Measurements from ENCODE around the gene DEFB132. TPM values are rescaled to one million over a fixed set of nuclear protein-coding genes. Genes with fewer than 3 reads are reported as not detected.

DEFB132 gene
- total and polyA plus RNA-seq, 2 of the 8 experiments (the other 6 are each of a cell fraction or from before 2014, with no cell fraction given) = not detected

GRCh38 chr20:297925-298775 is 40.6 kb downstream of the DEFB132 start:
- FAIRE-seq (no peak), DNase-seq (ENCODE audit: low read depth in 1 of 2, low spot score in 2 of 2) (peak in 1 of 2 experiments; percentile 65)
- peaks cover 6 to 11% of the 10 kb centered on the region in 2 experiments for H4K20me1 ChIP-seq (replicated peaks in 1 of 2; ENCODE audit: control insufficient read depth in 1 of 2, insufficient read depth in 2 of 2, low read length in 2 of 2)
- peaks cover 14 to 30% (median 18%) of the 10 kb centered on the region in 4 experiments for H3K4me1 ChIP-seq (replicated peaks in 1 of 4; ENCODE audit: control insufficient read depth in 3 of 4, insufficient read depth in 4 of 4, low read length in 3 of 4)
- peaks cover 3% of the 10 kb centered on the region; the same call in 1 of the 2 replicates for H3K79me1 ChIP-seq (ENCODE audit: low read depth, low read length)
- no peaks in the 10 kb centered on the region for H3K36me3 ChIP-seq (ENCODE audit: control insufficient read depth in 2 of 4, insufficient read depth in 4 of 4, low read length in 3 of 4)
- peak overlapping the region; percentile 49 for H2BK120ac ChIP-seq (replicated peaks; ENCODE audit: low read depth, low read length)
- H3K18ac ChIP-seq (ENCODE audit: extremely low read depth, low read length) = peak overlapping the region; percentile 19
- H3K56ac ChIP-seq (replicated peaks; ENCODE audit: insufficient read length, low read depth, low read length) = peak overlapping the region; percentile 71
- H3K9me3 ChIP-seq (ENCODE audit: insufficient read depth in 2 of 2, low read depth in 1 of 2, low read length in 1 of 2) = no peaks in the 10 kb centered on the region; a peak in 1 of 4 replicates
- WGBS, 2 experiments (ENCODE audit: extremely low coverage in 1 of 2, insufficient coverage in 1 of 2, insufficient read length in 1 of 2, insufficient replicate concordance in 2 of 2, low coverage in 1 of 2, low lambda C conversion rate in 2 of 2, missing lambda C conversion rate in 1 of 2) = 1% methylated on average over 58 of the region's 75 CpGs; no CpG with 5 or more reads in 1 of the 2 experiments
- peak overlapping the region; percentile 78 to 95 (median 92) for H3K9ac ChIP-seq (replicated peaks in 1 of 4; ENCODE audit: extremely low read depth in 1 of 4, low read depth in 3 of 4, low read length in 3 of 4)
- no peak overlapping the region for H3K14ac ChIP-seq (ENCODE audit: insufficient read length)
- peak overlapping the region; percentile 90 for H3K27ac ChIP-seq (ENCODE audit: low read depth, low read length)
- ChIA-PET POLR2A (ENCODE audit: partially characterized antibody) (interaction anchor here (1.0 to 9.4 kb wide), 7 partner anchors 12 to 1531 kb away, joined by 3 to 85 read pairs (median 5); partner anchors contain the start of gene NRSN2), CTCF (ENCODE audit: partially characterized antibody) (interaction anchor here (3.4 to 7.8 kb wide), 5 partner anchors 12 to 32 kb away, joined by 17 to 36 read pairs (median 26); partner anchors contain the start of gene SOX12)
- H3K79me2 ChIP-seq (ENCODE audit: control insufficient read depth in 1 of 2, insufficient read depth in 2 of 2, low read length in 2 of 2) = peaks cover 11 to 35% of the 10 kb centered on the region in 2 experiments; a peak in 3 of 4 replicates
- peak overlapping the region; percentile 95 for H4K8ac ChIP-seq (ENCODE audit: extremely low read depth, insufficient read depth, low read length)
- H4K5ac ChIP-seq (ENCODE audit: insufficient read length, low read depth, low read length) = peak overlapping the region; percentile 17
- H2BK5ac ChIP-seq (ENCODE audit: low read depth, low read length) = peak overlapping the region; percentile 53
- peak overlapping the region; percentile 65; the same call in 1 of the 2 replicates for H2BK15ac ChIP-seq (ENCODE audit: low read length)
- peak overlapping the region; percentile 69; the same call in 1 of the 2 replicates for H2BK12ac ChIP-seq (ENCODE audit: low read depth, low read length)
- H3K4ac ChIP-seq (replicated peaks; ENCODE audit: insufficient read length, low read depth, low read length) = peak overlapping the region; percentile 63
- peak overlapping the region; percentile 81 to 94 for H3K4me2 ChIP-seq (ENCODE audit: insufficient read depth in 1 of 2, low read depth in 2 of 2, low read length in 2 of 2)
- H3K4me3 ChIP-seq (ENCODE audit: extremely low read depth in 1 of 4, insufficient read depth in 2 of 4, low read depth in 3 of 4, low read length in 4 of 4) = peak overlapping the region; percentile 69 to 99 (median 96)
- H4K91ac ChIP-seq (replicated peaks; ENCODE audit: insufficient read length, low read length) = peak overlapping the region; percentile 50
- peaks cover 0 to 7% (median 2%) of the 10 kb centered on the region in 4 experiments; a peak in 3 of 7 replicates for H3K27me3 ChIP-seq (replicated peaks in 1 of 4; ENCODE audit: control insufficient read depth in 3 of 4, extremely low read depth in 1 of 4, insufficient read depth in 3 of 4, low read length in 3 of 4)
- H2AK5ac ChIP-seq (ENCODE audit: low read depth, low read length) = no peak overlapping the region; the same call in 1 of the 2 replicates
- no peak overlapping the region for H2AFZ ChIP-seq (ENCODE audit: low read length)
- no peak overlapping the region for H3K23ac ChIP-seq (ENCODE audit: insufficient read length)
- H2BK20ac ChIP-seq (ENCODE audit: low read length) = no peak overlapping the region
- H3K23me2 ChIP-seq (ENCODE audit: low read depth, low read length) = peaks cover 17% of the 10 kb centered on the region
- TF ChIP-seq EGR1 (IDR thresholded peaks at IDR 0.05; ENCODE audit: borderline replicate concordance, low read depth, low read length) (no peak), POLR2AphosphoS5 (IDR thresholded peaks at IDR 0.05; ENCODE audit: low read depth, low read length) (peak; percentile 61; the same call in 1 of the 2 replicates), TAF7 (optimal IDR thresholded peaks at IDR 0.05; ENCODE audit: borderline replicate concordance, low read depth, low read length) (no peak), SP2 (IDR thresholded peaks at IDR 0.05; ENCODE audit: low read length) (no peak), HDAC2 (IDR thresholded peaks at IDR 0.05; ENCODE audit: borderline replicate concordance in 1 of 2, low read depth in 2 of 2, low read length in 2 of 2) (0 out of 4 replicates have a peak, but pooled peaks of 1 of the 2 experiments have one; percentile 54), SUZ12 (IDR thresholded peaks at IDR 0.05; ENCODE audit: low read length) (no peak), YY1 (IDR thresholded peaks at IDR 0.05; ENCODE audit: low read depth, low read length) (no peak), BCL11A (IDR thresholded peaks at IDR 0.05; ENCODE audit: low read depth in 2 of 2, low read length in 2 of 2) (no peak), RFX5 (IDR thresholded peaks at IDR 0.05; ENCODE audit: borderline replicate concordance, low read depth, low read length) (no peak), FOSL1 (IDR thresholded peaks at IDR 0.05; ENCODE audit: insufficient read depth, low read depth, low read length) (no peak), CEBPB (IDR thresholded peaks at IDR 0.05; ENCODE audit: low read depth, low read length) (no peak)
